HTR-8/SVneo (cell line): ENCODE measurements around the gene FAM131A.
"Not testable (repeated sequence)": the region's sequence is repeated elsewhere in the genome, so short reads cannot be mapped to it uniquely, and the experiment has no call there.

Source experiments
- DNase-seq: peaks from one replicate; pipeline ENCODE4 v3.0.0; 2011; ENCODE audit warnings: low spot score, mixed read lengths; ENCODE audit not compliant: insufficient read length
- FAIRE-seq: peaks from 2 replicates; lab custom pipeline; 2011; peaks lifted over from hg19 to GRCh38; lab: Jason Lieb, UNC

The FAM131A gene

DNA sequence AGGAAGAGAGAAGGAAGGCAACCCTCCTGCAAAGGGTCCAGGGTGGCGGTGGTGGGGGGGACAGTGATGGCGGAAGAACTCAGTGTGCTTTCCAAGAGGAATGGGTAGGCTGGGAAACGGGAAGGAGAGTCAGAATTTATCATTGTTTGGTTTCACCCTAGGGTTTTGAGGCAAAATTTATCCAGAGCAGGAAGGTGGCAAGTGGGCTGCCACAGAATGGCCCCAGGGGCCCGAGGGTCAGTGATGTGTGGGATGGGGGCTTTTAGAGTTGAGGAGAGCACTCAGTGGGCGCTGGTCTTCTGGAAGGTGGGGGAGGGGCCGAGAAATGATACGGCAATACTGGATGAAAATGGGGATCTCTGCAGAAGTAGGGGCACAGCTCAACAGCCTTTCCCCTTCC lies 581 bp downstream of the FAM131A start:
- FAIRE-seq = no peak

DNA sequence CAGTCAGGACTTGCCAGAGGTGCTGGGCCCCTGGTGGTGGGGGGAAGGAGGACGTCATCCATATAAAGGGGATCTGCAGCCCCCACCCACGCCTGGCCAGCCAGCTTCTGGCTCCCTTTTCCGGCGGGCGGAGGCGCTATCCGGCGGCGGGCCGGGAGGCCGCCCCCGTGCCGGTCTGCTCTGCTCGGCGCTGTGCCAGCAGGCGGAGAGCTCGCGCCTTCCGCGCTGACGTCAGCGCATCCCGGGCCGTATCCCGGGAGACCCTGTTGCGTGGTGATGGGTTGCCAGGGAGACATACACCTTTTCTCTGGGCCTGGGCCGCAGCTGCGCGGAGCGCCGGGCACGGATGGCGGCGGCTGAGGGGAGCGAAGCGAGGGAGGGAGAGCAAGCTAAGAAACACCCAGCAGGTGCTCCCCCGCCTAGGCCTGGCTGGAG lies 1.1 kb downstream of the FAM131A start:
- FAIRE-seq (no peak), DNase-seq (no peak)

More for the DNA sequence above, 581 bp downstream of the FAM131A start:
- DNase-seq = no peak

DNA sequence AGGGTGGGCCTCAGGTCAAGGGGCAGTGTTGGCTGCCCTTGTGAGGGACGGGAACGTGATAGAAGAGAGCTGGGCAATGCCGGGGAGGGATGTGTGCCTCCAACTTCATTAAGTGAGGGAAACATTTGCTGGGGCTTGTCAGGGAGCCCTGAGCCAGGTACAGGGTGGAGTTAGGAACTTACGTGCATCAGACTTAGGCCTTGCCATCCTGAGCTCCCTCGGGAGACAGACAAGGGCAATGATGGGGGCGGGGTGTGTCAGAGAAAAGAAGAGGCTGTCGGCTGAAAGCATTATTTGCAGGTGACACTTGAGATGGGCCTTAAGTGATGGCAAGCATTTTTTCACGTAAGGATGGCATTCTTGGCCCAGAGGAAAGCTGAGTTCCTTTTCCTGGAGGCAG lies 1.6 kb downstream of the FAM131A start:
- FAIRE-seq = no peak
- DNase-seq = no peak

DNA sequence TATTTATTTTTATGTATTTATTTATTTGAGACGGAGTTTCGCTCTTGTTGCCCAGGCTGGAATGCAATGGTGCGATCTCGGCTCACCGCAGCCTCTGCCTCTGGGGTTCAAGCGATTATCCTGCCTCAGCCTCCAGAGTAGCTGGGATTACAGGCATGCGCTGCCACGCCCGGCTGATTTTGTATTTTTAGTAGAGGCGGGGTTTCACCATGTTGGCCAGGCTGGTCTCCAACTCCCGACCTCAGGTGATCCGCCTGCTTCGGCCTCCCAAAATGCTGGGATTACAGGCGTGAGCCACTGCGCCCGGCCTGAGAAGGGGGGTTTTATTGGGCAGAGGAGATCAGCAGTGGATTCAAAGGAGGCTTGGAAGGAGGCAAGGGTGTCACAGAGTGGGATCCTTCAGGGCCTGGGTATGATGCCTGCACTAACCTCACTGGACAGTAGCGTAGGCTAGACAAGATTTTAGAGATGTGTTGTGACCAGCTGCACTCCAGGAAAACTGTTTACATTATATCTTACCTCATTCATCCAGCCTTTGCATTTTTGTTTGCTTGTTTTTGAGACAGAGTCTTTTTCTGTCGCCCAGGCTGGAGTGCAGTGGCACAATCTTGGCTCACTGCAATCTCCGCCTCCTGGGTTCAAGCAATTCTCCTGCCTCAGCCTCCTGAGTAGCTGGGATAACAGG lies 2.2 kb downstream of the FAM131A start:
- not testable (repeated sequence) for FAIRE-seq, DNase-seq

DNA sequence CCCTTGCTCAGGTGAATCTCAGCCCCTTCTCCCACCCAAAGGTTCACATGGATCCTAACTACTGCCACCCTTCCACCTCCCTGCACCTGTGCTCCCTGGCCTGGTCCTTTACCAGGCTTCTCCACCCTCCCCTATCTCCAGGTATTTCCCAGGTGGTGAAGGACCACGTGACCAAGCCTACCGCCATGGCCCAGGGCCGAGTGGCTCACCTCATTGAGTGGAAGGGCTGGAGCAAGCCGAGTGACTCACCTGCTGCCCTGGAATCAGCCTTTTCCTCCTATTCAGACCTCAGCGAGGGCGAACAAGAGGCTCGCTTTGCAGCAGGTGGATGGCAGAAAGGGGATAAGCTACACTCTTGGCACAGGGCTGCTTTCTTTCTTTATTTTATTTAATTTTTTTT lies 4.5 kb downstream of the FAM131A start:
- FAIRE-seq = no peak
- DNase-seq = no peak

DNA sequence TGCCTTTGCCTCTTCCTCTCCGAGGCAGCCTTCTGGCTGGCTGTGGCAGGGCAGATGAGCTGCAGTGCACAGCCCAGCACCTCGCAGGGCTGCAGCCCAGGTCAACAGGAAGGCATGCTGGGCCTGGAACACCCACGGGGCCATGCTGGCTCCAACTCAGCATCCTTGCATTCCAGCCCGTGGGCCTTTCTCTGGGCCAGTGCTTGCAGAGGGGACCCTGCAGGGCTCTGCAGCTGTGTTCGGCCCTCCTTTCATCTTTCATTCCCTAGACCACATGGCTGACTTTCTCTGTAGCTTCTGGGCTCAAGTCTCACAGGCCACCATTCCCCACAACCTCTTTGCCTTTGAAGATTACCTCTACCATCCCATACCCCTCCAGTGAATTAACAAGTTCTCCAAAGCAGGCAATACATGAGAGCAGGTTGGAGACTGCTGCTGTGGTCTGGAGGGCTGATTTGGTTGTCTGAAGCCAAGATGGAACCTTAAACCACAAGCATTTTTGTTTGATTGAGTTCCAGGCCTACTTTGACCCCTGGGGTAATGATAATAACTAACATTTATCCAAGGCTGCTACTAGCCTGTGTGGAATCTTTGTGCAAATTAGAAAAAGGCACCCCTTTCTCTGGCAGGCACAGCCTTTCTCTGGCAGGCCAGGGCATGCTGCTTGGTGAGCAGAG lies 5.9 kb downstream of the FAM131A start:
- no peak for FAIRE-seq

DNA sequence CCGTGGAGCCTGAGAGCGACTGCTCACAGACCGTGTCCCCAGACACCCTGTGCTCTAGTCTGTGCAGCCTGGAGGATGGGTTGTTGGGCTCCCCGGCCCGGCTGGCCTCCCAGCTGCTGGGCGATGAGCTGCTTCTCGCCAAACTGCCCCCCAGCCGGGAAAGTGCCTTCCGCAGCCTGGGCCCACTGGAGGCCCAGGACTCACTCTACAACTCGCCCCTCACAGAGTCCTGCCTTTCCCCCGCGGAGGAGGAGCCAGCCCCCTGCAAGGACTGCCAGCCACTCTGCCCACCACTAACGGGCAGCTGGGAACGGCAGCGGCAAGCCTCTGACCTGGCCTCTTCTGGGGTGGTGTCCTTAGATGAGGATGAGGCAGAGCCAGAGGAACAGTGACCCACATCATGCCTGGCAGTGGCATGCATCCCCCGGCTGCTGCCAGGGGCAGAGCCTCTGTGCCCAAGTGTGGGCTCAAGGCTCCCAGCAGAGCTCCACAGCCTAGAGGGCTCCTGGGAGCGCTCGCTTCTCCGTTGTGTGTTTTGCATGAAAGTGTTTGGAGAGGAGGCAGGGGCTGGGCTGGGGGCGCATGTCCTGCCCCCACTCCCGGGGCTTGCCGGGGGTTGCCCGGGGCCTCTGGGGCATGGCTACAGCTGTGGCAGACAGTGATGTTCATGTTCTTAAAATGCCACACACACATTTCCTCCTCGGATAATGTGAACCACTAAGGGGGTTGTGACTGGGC lies 7.3 kb downstream of the FAM131A start:
- DNase-seq (no peak), FAIRE-seq (no peak)

More for the DNA sequence above, 5.9 kb downstream of the FAM131A start:
- DNase-seq = no peak

DNA sequence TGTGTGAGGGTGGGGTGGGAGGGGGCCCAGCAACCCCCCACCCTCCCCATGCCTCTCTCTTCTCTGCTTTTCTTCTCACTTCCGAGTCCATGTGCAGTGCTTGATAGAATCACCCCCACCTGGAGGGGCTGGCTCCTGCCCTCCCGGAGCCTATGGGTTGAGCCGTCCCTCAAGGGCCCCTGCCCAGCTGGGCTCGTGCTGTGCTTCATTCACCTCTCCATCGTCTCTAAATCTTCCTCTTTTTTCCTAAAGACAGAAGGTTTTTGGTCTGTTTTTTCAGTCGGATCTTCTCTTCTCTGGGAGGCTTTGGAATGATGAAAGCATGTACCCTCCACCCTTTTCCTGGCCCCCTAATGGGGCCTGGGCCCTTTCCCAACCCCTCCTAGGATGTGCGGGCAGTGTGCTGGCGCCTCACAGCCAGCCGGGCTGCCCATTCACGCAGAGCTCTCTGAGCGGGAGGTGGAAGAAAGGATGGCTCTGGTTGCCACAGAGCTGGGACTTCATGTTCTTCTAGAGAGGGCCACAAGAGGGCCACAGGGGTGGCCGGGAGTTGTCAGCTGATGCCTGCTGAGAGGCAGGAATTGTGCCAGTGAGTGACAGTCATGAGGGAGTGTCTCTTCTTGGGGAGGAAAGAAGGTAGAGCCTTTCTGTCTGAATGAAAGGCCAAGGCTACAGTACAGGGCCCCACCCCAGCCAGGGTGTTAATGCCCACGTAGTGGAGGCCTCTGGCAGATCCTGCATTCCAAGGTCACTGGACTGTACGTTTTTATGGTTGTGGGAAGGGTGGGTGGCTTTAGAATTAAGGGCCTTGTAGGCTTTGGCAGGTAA lies 8.1 kb downstream of the FAM131A start:
- FAIRE-seq (peak; percentile 26), DNase-seq (peak; percentile 63)

DNA sequence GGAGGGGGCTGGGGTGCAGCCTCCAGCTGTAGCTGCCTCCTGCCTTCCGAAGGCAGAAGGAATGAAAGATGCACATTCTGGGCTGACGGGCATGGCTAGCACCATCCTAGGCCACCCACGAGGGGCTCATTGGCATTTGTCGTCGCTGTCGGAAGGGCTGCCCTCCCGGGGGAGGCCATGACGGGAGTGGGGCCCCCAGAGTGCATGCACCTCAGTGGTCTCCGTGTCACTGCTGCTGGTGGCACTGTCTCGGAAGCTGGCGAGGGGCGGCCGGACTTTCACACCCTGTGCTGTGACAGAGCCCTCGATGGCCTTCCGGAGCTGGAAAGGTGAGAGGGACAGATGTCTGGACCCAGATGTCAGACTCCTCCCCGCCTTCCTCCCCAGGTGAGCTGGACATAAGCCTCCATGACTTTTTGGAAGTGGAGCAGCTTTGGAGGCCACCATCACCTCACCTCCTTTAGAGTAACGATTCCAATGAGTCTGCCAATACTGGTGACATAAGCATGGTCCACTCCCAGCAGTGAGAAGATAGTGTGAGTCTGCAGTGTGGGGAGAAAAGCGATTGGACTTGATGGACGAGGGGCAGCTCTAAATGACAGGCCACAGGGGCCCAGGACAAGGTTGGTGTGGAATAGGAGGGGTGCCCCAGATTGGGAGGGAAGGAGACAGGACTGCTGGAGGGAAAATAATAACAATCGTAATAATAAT lies 9.2 kb downstream of the FAM131A start:
- DNase-seq (no peak), FAIRE-seq (no peak)

DNA sequence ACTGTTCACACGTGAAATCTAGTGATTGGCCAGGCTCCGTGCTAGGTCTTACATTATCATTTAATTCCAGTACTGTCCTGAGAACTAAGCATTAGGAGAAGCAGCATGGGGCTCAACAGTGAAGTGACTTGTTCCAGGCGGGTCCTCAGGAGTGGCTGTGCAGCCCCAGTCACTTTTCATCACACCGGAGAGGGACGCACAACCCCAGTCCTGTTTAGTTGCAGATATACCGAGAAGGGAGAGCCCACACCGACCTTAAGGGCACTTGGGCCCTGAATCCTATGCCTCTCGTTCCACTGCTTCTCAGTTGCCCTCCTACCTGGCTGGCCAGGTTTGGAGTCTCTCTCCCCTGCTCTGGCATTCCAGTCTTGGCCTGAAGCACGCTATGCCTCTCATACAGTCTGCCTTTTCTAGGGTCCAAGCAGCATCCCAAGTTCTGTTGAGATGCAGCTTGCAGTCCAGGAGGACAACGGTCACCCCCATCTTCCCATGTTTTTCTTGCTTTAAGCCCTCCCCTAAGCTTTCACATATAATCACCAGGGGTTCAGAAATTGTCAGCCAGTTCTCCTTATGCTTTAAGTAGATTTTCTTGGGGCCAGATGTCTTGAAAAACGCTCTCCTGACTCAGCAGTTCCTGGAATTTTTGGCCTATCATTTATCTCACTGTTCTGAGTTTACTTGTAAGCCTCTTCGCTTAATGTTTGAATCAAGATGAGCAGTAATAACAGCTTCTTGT lies 10.1 kb downstream of the FAM131A start:
- FAIRE-seq (no peak), DNase-seq (no peak)

DNA sequence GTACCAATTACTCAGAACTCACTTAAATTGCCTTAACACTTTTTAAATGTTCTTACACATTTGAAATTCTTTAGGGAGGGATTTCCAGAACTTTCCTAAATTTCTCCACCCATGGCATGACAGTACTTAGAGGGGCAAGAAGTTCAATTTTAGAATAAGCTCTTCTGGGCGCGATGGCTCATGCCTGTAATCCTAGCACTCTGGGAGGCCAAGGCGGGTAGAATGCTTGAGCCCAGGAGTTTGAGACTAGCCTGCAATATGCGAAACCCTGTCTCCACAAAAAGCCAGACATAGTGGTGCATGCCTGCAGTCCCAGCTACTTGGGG lies 10.6 kb downstream of the FAM131A start:
- FAIRE-seq (no peak), DNase-seq (no peak)

DNA sequence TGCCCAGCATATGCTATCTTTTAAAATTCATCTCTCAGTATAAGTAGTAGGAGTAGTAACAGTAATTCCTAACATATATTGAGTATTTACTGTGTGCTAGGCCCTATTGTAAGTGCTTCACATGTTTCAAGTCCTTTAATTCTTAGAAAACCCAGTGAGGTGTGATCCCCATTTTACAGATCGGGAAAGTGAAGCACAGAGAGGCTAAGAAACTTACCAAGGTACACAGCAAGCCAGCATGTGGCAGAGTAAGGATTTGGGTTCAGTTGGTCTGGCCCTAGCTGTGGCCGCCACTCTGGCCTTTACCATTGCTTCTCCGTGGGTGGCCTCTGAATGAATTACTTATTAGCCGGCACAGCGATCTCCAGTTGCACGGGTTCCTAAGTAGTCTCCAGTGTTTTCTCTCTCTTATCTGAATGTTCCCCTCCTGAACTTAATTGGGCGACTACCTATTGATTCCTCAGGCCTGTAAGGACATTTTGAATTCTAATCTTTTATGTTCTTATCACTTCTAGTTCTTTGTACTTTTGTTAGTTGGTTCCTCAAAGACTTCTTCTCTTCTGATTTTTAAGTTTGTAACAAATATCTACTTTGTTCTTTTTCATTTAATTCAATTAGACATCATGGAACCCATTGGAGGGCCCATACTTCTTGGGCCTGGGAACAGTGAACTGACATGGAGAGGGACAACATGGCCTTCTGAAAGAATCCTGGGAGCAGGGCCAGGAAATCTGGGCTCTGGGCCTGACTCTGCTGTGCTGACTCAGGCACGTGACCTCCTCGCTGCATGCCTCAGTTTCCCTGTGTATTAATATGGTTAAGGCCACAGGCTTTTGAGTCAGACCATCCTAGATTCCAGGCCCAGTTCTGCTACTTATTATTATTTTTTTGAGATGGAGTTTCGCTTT lies 12.4 kb downstream of the FAM131A start:
- FAIRE-seq = no peak
- DNase-seq = no peak

DNA sequence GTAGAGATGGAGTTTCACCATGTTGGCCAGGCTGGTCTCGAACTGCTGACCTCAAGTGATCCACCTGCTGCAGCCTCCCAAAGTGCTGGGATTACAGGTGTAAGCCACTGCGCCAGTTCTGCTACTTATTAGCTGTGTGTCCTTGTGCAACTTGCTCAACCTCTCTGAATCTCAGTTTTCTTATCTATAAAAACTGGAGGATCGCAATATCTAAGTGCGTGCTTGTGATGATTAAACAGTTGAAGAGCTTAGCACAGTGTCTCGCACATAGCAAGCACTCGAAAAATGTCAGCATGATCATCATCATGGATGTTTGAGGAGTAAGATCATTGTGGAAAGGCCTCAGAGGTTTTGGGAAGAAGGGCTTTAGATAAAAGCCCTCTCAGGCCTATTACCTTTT lies 13.2 kb downstream of the FAM131A start:
- FAIRE-seq (no peak), DNase-seq (no peak)

DNA sequence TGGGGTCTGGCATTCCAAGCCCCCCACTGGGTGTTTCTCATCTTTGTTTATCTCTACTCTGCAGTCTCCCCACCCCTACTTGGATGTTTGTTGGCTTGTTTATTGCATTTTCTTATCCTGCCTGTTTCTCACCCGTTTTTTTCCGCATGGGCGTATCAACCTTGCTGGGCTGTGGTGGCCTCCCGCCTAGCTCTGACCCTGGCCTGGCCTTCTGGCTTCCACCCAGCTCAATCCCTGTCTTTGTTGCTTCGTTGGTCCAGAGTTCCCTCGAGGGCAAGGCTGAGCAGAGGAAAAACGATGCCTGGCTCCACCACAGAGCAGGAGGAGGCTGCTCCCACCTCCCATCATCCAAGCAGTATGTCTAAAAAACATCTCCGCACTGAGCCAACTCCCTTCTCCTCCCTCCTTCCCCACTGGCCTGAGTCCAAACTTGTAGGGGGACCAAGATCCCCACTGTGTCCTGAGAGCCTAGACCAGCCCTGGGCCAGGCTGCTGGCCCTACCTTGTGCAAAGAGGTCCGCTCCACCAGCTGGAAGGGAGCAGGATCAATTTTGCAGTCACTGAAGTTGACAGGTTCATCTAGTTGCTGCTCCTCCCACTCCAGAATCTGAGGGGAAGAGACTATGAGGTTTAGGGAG lies 14.2 kb downstream of the FAM131A start:
- no peak for FAIRE-seq

DNA sequence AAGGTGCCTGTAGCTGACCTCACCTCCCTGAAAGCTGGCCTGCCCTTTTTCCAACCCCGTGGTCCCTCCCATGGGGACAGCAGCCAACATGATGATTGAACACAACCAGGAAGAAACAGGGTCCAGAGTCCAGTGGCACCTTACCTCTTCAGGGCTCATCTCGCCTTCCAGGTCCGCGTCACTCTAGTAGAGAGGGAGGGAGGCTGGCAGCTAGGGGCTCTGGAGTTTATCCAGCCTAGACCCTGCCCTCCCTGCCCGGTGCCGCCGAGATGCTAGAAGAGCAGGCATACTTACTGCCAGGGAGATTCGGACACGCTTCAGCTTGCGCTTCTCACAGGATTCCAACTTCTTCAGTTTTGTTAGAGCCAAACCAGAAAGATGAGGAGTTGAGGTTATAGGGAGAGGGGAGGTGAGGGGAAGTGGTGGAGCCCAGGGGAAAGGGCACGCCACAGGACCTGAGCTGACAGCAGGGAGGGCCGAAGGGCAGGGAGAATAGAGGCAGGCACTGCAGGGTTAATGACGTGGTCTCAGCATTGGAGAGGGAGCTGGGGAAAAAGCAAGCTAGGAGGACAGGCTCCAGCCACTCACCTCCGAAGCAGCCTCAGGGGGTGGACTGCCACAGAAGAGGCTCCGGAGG lies 14.9 kb downstream of the FAM131A start:
- FAIRE-seq (no peak), DNase-seq (no peak)

More for the DNA sequence above, 14.2 kb downstream of the FAM131A start:
- no peak for DNase-seq

DNA sequence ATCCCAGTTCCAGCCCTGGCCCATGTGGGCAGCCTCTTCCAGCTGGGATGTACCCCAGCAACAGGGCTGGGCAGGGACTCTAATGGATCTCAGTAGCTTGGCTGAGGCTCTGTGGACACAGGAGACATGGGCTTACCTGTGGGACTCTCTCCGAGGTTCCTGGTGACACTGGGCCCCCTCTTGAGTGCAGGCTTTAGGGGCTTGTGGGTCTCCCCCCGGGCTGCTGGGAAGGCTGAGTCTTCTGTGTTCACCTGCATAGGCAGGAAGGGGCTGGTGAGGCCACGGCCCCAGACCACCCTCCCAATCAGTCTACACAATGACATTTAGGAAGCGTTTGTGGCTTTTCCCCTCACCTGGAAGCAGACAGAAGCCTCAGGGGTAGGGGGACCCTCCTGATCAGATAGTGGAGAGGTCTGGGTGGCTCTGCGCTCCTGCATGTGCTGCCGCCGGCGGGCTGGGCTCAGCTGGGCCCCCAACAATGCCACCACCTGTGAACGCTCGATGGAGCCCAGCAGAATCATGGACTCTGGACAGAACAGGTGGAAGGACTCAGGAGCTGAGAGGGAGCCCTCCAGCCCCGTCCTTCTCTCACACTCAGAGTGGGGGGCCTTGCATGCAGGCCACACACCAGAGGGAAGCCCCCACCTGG lies 15.6 kb downstream of the FAM131A start:
- FAIRE-seq (no peak), DNase-seq (no peak)

DNA sequence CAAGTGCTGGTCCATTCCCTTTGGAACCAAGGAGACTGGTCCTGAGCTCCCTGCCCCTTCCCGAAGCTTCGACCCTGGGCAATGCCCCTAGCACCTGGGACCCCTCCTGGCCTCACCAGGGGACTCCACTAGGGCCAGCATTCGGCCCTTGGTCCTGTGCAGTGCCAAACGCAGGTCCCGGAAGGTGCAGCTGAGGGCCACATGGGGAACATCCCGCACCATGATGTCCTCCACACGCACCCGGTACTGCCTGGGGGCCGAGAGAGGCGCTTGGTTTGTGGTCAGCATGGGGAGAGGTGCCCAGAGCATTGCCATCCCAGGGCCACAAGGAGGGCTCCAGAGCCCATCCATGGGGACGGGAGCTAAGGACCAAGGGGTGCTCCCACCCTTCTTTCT lies 16.1 kb downstream of the FAM131A start:
- DNase-seq = no peak
- no peak for FAIRE-seq
